Renal cortical epithelial cell (primary cell): ENCODE measurements around the gene RASA3. TPM values are rescaled to one million over a fixed set of nuclear protein-coding genes. Genes with fewer than 3 reads are reported as not detected.

ENCODE experiments used
- DNase-seq: peaks from one replicate; pipeline ENCODE4 v3.0.0-alpha.2; 2011; ENCODE audit warnings: low read depth
- total RNA-seq: library from RNA; depleted of rRNA; stranded (reverse); fragments of >200 nt; gene quantifications from 2 replicates; pipeline ENCODE4 v1.2.3, GENCODE V29; 2014

Gene RASA3
- total RNA-seq, 1 donor from 2014 or later: 10.9 TPM

DNA sequence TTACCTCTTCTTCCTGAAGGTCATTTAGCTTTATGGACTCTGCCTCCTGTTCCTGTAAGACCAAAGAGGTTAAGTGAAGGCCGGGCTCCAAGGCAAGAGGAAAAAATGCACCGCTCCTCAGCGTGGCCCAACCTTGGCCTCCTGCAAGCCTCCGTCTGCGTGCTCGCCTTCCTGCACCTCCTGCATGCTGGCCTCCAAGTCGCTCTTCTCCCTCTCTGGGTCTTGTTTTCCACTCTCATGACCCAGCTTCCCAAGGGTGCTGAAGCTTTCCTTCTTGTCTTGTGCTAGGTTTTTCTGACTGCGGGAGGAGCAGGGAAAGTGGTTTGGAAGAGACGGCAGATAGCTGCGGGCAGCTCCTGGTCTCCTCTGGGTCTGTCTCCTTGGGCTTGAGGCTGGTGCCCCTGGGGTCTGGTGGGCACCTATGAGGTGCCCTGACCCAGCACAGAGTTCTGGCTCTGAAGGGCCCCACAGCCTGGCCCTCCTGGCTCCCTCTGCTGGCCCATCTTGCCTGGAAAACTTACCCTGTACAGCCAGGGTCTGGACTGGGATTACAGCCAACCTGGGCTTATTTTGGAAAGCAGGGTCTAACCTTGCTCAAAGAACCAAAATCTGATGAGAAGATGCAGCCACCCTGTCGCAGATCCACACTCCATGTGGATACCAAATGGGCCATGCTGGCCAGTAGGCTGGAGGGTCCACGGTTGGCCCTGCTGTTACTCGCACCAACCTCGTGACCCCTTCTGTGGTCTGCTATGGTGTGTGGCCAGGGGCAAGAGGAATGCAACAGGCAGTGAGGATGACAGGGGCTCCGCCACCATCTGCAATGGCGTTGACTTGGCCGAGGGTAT is 163.7 kb downstream of the RASA3 start:
- no peak for DNase-seq

DNA sequence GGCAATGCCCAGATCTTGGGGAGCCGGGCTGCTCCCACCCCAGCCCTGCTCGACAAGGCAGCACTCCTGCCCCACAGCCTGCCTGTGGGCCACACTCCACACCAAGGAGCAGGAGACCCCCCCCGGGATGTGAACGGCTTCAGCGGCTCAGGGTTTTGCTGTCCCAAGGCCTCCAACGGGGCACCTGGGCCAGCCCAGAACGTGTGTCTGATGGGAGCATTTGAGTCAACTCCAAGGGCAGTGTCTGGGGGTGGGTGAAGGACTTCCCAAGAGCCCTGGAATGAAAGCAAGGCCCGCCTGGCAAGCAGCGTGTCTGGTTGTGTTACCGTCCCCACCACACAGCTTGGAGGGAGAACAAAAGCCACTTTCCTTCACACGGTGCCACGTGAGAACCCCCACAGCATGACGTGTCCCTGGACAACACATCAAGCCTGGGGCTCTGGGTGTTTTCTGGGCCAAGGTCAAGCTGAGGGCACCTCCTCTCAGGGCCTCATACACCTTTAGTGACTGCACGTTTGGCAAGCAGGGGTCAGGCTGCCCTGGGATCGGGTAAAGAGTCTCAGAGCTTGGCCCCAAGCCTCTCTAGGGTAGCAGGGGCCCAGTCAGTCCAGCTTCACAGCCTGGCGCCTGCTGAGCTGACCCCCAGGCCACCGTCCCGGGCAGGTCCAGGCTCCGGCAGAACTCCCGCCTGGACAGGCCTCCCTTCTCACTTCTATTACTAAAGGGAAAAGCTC is 164.5 kb downstream of the RASA3 start:
- no peak for DNase-seq

DNA sequence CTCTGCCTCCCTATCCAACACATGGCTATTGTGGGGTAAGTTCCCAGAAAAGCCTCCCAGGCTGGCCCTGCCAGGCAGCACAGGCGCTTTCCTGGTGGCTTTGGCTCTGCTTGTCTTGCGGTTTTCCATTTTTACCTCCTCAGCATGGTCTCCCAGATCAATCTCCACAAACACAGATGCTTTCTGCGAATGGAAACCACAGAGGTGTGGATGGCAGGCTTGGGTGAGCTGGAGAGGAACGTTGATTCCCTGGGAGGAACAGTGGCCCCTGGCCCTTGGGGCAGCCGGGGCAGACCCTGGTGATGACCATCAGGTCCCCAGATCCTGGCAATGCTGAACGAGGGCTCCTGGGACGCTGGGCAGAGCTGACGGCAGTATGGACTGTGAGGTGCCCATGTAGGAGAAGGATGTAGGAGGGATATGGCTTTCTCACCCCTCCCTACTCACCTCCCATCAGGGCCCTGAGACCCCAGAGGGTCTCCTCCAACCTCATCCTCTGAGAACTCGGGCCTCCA is 165.2 kb downstream of the RASA3 start:
- DNase-seq: no peak

DNA sequence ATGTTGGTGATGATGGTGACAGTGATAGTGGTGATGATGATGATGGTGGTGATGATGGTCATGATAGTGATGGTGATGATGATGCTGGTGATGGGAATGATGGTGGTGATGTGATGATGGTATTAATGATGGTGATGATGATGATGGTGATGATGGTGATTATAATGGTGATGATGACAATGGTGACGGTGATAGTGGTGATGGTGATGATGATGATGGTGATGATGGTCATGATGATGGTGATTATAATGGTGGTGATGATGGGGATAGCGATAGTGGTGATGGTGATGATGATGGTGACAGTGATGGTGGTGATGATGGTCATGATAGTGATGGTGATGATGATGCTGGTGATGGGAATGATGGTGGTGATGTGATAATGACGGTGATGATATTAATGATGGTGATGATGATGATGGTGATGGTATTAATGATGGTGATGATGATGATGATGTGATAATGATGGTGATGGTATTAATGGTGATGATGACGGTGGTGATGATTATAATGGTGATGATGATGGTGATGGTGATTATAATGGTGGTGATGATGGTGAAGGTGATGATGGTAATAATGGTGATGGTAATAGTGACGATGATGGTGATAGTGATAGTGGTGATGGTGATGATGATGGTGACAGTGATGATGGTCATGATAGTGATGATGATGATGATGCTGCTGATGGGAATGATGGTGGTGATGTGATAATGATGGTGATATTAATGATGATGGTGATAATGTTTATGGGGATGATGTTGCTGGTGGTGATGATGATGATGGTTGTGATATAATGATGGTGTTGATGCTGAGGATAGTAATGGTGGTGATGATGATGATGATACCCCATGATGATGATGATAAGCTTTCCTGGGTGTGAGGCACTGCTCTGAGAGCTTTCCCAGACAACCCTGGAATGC is 166.2 kb downstream of the RASA3 start:
- no peak for DNase-seq

DNA sequence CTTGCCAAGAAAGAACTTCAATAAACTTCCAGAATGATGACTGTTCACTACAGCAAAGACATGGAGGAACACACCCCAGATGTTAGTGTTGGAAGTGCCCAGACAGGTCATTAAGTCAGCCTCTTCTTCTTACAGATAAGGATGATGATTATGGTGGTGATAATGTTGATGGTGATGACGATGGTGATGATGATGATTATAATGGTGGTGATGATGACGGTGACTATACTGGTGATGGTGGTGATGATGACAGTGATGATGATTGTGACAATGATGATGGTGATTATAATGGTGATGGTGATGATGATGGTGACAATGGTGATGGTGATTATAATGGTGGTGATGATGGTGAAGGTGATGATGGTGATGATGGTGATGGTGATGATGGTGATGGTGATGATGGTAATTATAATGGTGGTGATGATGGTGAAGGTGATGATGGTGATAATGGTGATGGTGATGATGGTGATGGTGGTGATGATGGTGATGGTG is 167.0 kb downstream of the RASA3 start:
- DNase-seq: no peak

DNA sequence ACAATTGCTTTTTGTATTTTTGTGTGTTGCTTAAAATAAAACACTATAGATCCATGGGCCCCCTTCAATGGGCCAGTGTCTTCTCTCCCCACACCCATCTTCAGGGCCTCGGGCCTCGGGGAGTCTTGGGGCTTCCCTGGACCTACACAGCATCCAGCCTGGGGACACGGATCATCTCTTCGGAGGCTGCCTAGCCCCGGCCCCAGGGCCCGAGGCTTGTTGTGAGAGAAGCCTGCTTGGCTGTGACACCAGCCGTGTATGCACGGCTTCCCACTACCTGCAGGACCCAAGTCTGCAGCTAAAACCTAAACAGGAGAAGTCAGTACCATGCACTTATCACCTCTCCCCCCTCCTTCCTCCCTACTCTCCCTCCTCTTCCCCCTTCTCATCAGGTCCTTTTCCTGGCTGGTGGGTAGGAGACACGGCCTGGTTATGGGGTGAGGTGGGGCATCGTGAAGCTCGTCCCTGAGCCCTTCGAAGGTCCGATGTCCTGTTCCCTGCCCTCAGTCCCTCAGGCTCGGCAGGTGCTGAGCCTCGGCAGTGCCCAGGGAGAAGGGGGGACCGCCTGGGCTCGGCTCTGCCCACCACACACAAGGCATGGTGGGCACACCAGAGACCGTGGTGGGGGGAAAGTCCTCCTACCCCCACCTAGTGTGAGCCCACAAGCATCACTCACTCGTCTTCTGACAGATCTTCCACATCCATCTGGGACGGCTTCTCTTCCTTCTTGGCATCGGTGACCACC is 168.0 kb downstream of the RASA3 start:
- DNase-seq: no peak

DNA sequence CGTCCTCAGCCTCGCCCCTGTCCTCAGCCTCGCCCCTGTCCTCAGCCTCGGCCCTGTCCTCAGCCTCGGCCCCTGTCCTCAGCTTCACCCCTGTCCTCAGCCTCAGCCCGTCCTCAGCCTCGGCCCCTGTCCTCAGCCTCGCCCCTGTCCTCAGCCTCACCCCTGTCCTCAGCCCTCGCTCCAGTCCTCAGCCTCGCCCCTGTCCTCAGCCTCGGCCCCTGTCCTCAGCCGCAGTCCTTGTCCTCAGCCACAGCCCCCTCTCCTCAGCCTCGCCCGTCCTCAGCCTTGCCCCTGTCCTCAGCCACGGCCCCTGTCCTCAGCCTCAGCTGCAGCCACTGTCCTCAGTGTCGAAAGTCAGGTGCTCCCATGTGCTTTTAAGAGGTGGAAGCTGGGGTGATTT is 169.0 kb downstream of the RASA3 start:
- DNase-seq: no peak

DNA sequence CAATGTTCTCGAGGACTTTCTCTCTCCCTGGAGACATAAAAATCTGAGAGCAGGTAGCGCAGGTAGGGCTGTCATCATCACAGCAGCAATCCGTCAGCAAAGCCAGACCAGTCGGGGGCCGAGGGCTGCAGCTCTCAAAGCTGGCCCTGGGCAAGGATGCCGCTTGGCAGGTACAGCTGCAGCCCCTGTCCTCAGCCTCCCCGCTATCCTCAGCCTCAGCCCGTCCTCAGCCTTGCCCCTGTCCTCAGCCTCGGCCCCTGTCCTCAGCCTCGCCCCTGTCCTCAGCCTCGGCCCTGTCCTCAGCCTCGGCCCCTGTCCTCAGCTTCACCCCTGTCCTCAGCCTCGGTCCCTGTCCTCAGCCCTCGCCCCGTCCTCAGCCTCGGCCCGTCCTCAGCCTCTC is 169.4 kb downstream of the RASA3 start:
- DNase-seq: no peak

DNA sequence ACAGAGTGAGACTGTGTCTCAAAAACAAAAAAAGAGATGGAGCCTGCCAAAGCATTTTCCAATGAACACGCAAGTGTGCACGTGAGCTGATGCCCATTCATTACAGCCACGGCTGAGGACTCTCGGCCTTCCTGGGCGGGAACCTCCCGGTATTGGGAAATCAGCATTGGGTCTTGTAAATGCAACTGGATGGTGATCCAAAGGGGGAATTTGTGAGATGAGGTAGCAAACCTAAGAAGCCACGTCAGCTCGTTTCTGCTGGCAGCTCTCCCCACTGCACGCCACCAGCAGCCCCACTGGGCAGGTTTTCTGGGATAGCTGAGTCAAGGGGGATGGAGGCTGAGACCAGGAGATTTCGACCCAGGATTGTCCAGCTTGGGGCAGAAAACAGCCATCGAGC is 170.0 kb downstream of the RASA3 start:
- DNase-seq: no peak

DNA sequence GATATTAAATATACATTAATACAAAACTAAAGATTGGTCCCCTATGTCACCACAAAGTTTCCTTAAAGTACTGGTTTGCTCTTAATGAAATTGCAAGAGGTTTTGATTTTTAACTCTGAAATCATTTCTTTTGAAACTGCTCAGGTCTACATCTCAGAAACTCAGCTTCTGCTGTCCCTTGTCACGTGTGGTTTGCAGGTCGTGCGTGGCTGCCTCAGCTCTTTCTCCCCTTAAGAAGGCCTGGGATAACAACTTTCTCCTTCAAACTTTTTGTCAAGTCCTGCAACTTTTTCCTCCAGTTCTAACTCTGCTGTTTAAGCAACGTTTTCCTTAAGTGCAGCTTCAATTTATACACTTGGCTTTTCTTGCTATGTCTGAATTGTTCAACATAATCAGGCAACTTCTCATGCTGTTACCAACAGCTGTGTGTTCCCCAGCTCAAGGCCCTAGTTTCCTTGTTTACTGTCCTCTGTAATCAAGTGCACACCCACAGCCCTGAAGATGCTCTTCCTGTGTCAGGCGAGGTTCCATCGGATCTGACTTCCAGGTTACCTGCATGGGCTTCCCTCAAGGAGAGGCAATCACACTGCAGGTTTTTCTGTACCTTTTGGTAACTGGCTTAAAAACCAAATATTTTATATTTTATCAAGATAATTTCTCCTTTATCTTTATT is 172.0 kb downstream of the RASA3 start:
- DNase-seq: no peak

DNA sequence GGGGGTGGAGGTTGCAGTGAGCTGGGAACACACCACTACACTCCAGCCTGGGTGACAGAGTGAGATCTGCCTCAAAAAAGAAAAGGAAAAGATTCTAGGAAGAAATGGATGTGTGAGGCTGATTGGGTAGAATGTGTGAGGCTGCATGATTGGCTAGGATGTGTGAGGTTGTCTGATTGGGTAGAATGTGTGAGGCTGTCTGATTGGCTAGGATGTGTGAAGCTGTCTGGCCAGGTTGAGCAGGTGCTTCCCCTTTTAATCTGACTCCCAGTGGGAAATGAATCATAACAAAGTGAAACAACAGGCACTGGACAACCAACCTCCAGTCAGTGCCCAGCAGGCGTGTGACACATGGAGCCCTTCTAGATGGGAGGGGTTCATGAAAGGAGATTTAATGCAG is 173.2 kb downstream of the RASA3 start:
- peak; percentile 26 for DNase-seq

DNA sequence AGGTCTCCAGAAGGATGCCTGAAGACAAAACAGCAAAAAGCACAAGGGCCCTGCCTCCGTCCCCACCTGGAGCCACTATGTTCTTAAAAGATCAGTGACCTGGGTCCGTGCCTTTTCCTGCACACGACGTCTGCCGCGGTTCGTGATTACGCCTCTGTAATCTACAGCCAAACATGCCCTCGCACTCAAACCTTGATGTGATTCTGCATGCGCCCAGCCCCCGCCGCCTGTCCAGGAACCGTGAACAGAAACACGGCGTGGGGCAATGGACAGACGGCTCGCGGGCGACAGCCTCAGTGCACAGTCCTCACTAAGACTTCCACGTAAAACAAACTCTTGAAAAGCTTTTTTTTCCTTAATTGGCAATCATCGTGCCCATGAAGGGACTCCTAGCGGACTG is 174.1 kb downstream of the RASA3 start:
- DNase-seq: no peak

DNA sequence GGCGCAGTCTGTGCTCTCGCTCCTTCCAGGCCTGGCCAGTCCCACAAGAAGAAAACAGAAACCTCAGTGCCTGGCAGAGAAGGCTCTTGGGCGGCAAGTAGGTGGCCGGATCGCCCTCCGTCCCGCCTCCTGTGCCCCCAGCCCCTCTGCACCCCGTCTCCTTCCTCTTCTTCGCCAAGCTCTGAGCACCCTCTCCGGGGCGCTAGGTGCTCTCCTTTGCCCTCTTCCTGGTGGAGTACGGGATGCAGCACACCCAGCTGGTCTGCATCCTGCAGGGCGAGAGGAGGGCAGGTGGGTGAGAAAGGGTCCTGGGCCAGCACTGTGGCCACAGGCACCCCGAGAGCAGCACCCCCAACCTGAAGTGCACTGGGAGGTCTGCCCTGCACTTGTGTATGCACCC is 175.9 kb downstream of the RASA3 start:
- DNase-seq: no peak

DNA sequence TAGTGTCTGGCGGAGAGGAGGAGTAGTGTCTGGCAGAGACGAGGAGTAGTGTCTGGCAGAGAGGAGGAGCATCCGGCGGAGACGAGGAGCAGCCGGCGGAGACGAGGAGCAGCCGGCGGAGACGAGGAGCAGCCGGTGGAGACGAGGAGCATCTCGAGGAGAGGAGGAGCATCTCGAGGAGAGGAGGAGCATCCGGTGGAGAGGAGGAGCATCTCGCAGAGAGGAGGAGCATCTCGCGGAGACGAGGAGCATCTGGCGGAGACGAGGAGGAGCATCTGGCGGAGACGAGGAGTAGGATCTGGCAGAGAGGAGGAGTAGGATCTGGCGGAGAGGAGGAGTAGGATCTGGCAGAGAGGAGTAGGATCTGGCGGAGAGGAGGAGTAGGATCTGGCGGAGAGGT is 176.7 kb downstream of the RASA3 start:
- DNase-seq: no peak

DNA sequence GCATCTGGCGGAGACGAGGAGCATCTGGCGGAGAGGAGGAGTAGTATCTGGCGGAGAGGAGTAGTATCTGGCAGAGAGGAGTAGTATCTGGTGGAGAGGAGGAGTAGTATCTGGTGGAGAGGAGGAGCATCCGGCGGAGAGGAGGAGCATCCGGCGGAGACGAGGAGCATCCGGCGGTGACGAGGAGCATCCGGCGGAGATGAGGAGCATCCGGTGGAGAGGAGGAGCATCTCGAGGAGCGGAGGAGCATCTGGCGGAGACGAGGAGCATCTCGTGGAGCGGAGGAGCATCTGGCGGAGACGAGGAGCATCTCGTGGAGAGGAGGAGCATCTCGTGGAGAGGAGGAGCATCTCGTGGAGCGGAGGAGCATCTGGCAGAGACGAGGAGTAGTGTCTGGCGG is 177.2 kb downstream of the RASA3 start:
- DNase-seq: no peak

DNA sequence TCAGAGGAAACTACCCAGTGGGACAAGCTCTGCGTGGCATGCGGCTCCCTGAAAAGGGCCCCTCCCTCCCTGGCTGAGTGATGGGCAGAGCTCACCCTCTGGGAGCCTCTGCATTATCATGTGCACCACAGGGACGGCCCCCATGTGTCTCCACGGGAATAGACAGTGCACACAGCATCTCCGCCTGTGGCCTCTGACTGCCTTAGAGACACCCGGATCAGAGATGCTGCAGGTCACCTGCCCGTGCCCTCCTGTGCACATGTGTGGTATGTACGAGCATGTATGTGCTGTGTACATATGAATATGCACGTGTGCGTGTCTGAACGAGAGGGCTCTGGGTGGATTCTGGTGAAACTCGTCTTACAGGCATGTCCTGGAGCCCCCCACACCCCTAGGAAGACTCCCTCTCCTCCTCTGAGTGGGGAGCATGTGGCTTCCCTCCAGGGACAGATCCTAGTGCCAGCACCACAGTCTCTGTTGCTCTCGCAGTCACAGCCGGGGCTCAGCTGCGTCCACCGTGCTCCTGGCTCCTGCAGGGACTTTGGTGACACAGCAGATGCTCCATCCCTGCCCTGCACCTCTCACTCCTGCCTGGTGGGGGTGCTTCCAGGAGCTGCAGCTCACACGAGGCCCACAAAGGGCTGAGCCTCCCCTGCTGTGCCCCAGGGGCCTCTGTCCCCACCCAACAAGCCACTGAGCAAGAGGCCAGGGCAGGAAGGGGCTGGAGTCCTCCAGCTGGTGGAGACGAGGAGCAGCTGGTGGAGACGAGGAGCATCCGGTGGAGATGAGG is 178.2 kb downstream of the RASA3 start:
- DNase-seq: no peak

DNA sequence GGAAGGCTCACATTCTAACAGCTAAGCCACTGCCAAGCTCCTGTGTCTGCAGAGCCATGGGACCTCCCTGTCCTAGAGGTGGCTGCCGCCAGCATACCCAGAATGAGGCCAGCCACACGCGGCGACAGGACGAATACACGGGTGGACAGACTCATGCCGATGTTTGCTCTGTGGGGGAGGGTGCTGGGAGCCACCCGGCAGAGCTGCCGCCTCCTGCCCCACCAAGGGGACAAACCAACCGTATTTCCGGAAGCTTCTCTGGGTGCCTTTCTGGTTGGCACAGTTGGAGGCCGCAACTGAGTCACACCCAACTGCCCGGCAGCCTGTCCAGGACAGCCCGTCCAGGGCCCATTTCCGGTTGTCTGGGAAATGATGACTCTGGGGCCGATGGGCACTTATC is 178.9 kb downstream of the RASA3 start:
- no peak for DNase-seq

DNA sequence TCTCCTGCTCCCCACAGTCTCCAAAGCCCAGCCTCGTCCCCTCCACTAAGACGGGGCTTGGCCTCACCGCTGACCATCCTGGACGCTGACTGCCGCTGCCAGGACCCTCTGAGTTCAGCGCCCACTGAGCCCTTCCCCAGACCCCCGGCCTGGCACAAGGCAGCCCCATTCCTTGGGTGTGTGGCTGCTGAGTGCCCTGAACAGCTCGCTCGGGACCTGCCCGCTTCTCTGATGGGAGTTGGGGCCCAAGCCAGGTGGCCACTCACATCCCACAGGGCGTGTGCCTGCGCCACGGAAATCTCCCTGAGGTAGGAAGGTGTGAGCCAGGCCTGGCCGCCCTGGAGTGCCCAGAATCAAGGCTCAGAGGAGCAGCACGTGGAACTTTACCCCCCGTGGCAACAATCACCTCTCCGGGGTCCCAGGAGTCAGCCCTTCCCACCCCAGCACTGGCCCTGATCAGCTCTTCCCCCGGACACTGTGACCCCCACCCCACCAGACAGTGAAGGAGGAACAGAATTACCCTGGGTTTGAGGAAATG is 179.4 kb downstream of the RASA3 start:
- DNase-seq: no peak
